Subcutaneous adipose tissue (tissue), 4 donors: ENCODE results near the gene CC2D1B. TPM values are rescaled to one million over a fixed set of nuclear protein-coding genes. Genes with fewer than 3 reads are reported as not detected.

ENCODE experiments used
- total RNA-seq, 4 donors: library from RNA; depleted of rRNA; stranded (reverse); fragments of >200 nt; gene quantifications; one replicate each; pipeline ENCODE4 v1.1.0, GENCODE V29; 2016
- TF ChIP-seq, protein P1 (sequence below): fragments of 450-650 bp; IDR thresholded peaks from one replicate; pipeline ENCODE4 v1.5.1; 2016; ENCODE audit warnings: low read depth, mild to moderate bottlenecking, control low read depth, antibody characterized with exemption, moderate library complexity

Gene CC2D1B, protein sequence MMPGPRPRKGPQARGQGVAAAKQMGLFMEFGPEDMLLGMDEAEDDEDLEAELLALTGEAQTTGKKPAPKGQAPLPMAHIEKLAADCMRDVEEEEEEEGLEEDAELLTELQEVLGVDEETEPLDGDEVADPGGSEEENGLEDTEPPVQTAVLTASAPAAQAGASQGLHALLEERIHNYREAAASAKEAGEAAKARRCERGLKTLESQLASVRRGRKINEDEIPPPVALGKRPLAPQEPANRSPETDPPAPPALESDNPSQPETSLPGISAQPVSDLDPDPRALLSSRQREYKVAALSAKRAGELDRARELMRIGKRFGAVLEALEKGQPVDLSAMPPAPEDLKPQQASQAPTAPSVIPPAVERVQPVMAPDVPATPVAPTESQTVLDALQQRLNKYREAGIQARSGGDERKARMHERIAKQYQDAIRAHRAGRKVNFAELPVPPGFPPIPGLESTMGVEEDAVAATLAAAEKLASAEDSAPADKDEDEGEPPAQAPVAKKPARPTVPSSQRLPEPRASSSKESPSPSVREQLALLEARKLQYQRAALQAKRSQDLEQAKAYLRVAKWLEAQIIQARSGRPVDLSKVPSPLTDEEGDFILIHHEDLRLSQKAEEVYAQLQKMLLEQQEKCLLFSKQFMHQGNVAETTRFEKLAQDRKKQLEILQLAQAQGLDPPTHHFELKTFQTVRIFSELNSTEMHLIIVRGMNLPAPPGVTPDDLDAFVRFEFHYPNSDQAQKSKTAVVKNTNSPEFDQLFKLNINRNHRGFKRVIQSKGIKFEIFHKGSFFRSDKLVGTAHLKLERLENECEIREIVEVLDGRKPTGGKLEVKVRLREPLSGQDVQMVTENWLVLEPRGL
- total RNA-seq = 10 to 100 TPM; 20.4 to 54.3 (median 27.9) TPM

DNA sequence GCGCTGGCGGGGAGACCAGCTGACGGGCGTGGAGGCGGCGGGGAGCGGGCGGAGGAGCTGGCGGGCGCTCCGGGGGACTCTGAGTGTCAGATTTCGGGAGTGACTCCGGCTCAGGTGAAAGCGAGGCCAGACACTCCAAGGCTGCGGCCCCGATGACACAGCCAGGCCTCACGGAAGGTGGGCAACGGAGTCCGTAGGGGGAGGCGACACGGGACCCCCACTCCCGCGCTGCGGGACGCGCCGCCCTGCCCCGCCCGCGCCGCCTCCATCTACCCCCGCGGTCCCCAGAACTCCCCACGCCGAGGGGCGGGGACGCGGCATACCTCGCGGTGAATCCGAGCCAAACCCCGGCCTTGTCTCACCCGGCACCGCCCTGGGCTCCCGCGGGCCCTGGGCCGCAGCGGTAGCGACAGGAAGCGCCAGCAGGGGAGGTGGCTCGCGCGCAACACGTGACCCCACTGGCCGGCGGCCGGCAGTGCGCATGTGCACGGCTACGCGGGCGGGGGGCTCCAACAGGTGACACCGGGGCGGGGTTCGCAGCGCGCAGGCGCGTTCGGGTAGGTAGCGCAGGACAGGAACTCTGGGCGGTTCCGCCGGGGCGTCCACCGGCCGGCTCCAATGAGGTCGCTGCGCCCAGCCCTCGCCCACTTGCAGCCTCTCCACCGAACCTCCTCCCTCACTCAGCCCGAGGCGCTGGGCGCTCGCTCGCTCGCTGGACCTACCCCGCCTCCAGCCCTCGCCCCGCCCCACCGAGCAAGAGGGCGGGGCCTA is at the start of gene CC2D1B:
TSS of gene CC2D1B (minus strand) at position 460 of the 771 bp plus-strand sequence. CDS start 1,585 bp downstream, outside the sequence.
- TF ChIP-seq, protein P1, sequence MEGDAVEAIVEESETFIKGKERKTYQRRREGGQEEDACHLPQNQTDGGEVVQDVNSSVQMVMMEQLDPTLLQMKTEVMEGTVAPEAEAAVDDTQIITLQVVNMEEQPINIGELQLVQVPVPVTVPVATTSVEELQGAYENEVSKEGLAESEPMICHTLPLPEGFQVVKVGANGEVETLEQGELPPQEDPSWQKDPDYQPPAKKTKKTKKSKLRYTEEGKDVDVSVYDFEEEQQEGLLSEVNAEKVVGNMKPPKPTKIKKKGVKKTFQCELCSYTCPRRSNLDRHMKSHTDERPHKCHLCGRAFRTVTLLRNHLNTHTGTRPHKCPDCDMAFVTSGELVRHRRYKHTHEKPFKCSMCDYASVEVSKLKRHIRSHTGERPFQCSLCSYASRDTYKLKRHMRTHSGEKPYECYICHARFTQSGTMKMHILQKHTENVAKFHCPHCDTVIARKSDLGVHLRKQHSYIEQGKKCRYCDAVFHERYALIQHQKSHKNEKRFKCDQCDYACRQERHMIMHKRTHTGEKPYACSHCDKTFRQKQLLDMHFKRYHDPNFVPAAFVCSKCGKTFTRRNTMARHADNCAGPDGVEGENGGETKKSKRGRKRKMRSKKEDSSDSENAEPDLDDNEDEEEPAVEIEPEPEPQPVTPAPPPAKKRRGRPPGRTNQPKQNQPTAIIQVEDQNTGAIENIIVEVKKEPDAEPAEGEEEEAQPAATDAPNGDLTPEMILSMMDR = no peak

DNA sequence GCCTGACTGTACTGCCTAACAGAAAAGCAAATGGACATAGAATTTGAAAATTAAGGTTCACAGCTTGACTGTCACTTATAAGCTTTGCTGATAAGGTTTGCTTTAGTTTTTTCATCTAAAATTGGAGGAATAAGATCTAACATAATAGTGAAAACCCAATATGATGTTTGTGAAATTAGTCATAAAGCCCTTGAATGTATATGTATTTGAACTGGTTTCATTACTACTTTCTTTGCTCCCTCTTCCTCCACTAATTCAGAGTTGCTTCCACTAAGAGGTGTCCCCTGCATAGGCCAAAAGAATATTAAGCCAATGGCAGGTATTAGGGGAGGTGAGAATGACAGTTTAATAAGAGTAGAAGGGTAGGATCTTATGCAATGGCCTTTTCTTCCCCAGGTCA is 48.9 kb upstream of the CC2D1B start:
- TF ChIP-seq, protein P1 = no peak

DNA sequence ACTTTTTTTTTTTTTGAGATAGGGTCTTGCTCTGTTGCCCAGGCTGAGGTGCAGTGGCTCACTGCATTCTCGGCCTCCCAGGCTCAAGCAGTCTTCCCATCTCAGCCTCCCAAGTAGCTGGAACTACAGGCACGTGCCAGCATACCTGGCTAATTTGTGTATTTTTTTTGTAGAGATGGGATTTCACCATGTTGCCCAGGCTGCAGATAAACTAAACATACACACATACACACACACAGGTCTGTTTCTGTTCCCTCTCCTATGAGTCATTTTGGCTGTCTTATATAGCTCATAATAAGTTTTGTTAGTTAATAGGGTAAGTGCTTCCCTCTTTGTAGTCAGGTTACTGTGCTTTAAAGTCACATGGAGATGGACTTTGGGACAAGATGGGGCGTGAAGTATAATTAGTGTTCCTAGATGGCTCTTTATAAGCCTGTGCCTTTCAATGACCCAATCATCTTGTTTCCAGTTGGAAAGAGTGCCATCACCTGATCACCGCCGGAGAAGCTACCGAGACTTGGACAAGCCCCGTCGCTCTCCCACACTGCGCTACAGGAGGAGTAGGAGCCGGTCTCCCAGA is 47.5 kb upstream of the CC2D1B start:
- TF ChIP-seq, protein P1 = no peak

DNA sequence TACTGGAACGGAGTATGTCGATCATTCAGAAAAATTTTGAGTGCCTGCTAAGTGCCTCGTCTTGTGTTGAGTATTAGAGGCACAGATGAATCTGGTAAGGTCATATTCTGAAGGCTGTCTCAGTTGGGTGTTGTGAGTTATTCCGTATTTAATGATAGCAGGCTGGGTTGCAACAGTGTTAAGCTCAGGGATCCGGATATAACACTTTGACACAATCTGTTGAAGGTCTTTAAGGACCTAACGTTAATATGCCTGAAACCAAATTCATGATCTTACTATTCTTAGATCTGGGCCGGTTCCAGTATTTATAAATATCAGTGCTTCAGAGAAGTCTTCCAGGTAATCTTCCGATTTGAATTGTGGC is 39.0 kb upstream of the CC2D1B start:
- TF ChIP-seq, protein P1 = no peak

DNA sequence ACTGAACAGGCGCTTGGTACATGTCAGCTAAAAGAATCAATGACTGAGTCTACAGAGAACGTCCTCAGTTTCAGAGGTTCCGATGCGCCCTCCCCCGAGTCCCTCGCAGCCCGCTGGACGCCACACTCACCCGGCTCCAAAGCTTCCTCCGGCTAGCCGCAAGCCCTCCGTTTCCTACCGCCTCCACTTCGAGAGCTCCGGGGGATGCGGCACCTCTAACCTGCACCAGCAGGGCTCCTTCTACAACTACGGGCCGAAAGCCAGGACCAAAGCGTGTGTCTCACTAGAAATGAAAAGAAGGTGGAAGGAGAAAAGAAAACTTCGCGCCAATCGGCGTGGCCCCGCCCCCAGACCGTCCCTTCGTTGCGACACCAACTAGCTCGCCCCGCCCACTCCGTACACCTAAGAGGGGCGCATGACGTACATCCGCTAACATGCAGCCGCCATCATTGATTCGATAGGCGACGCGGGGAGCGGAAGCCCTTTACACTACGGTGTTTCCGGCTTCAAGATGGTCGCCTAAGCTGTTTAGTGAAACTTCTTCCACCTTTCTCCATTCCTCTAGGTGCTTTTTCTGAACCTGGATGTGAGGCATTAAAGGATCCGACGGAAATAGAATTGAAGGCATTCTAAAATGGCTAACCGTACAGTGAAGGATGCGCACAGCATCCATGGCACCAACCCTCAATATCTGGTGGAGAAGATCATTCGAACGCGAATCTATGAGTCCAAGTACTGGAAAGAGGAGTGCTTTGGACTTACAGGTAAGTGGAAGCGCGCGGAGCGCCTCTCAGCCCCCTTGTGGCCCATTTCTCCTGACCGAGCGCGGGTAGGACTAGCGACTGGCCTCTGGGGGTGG is 38.3 kb upstream of the CC2D1B start, which contains the start of the genes ORC1 and PRPF38A:
TSS of gene ORC1 (minus strand) at position 308 of the 859 bp plus-strand sequence. CDS start 2,200 bp downstream, outside the sequence.
TSS of gene PRPF38A (plus strand) at position 487 of the 859 bp plus-strand sequence. CDS start at position 635, 148 bp downstream.
- TF ChIP-seq, protein P1 = no peak

DNA sequence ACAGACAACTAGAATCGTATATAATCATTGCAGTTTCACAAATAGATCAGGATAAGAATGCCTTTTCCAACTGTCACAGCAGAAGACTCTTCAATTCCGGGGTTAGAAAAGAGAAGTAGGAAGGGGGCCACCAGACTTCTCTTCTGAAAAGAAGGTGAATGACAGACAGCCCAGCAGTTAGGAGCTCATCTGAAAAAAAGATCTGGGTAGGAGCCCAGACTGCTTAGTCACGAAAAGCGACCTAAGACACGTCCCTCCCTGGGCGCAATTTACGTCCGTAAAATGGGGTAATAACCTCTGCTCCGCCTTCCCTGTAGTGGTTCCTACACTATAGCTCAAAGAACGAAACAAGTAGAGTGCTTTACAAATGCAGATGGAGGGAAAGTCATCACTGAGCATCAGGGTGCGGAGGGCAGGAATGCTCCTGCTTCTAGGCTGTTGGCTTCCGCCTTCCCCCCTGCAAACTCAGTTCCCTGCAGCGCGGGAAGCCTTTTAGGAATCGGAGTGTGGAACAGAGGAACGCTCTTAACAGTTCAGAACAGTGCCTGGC is 37.6 kb upstream of the CC2D1B start:
- TF ChIP-seq, protein P1 = no peak
